Activated T-helper 1 cell treated with Interleukin-2 at 50 U/mL for 16 hours (primary cell): ENCODE measurements around the gene EXOC6.

ENCODE experiments used
- DNase-seq: peaks from one replicate; pipeline ENCODE4 v3.0.0-alpha.2; 2020; ENCODE audit warnings: low read depth

EXOC6 gene

GRCh38 chr10:92834331-92834730, 14.0 kb upstream of the EXOC6 start:
- DNase-seq: no peak

GRCh38 chr10:92834986-92835385, 13.3 kb upstream of the EXOC6 start:
- no peak for DNase-seq

- DNase-seq: no peak
Measured at GRCh38 chr10:92837456-92837855, 10.9 kb upstream of the EXOC6 start.

- no peak for DNase-seq
Measured at GRCh38 chr10:92839191-92840085, 8.9 kb upstream of the EXOC6 start.

GRCh38 chr10:92844746-92845145, 3.6 kb upstream of the EXOC6 start:
- DNase-seq: no peak

GRCh38 chr10:92845921-92846320, 2.4 kb upstream of the EXOC6 start:
- no peak for DNase-seq

- no peak for DNase-seq
Measured at GRCh38 chr10:92846344-92846743, 2.0 kb upstream of the EXOC6 start.

GRCh38 chr10:92846854-92847201, 1.5 kb upstream of the EXOC6 start:
- DNase-seq: no peak

- DNase-seq: no peak
Measured at GRCh38 chr10:92847202-92847864, 987 bp upstream of the EXOC6 start.

- no peak for DNase-seq
Measured at GRCh38 chr10:92848037-92848440, 281 bp upstream of the EXOC6 start.

- DNase-seq: no peak
Measured at GRCh38 chr10:92849234-92849525, 860 bp downstream of the EXOC6 start.

- DNase-seq: no peak
Measured at GRCh38 chr10:92849576-92850090, 1.3 kb downstream of the EXOC6 start.

- no peak for DNase-seq
Measured at GRCh38 chr10:92850185-92850584, 1.9 kb downstream of the EXOC6 start.

- DNase-seq: no peak
Measured at GRCh38 chr10:92851003-92851402, 2.7 kb downstream of the EXOC6 start.

- no peak for DNase-seq
Measured at GRCh38 chr10:92855560-92855959, 7.2 kb downstream of the EXOC6 start.

GRCh38 chr10:92857904-92858514, 9.7 kb downstream of the EXOC6 start:
- no peak for DNase-seq

- DNase-seq: no peak
Measured at GRCh38 chr10:92867235-92867634, 18.9 kb downstream of the EXOC6 start.

- DNase-seq: no peak
Measured at GRCh38 chr10:92868036-92868435, 19.7 kb downstream of the EXOC6 start.

GRCh38 chr10:92868557-92868956, 20.2 kb downstream of the EXOC6 start:
- no peak for DNase-seq

- no peak for DNase-seq
Measured at GRCh38 chr10:92873029-92873428, 24.7 kb downstream of the EXOC6 start.

- DNase-seq: no peak
Measured at GRCh38 chr10:92876509-92877036, 28.3 kb downstream of the EXOC6 start.

GRCh38 chr10:92880233-92880861, 32.0 kb downstream of the EXOC6 start:
- no peak for DNase-seq
